ENCODE data around the gene AIDA.

DNA sequence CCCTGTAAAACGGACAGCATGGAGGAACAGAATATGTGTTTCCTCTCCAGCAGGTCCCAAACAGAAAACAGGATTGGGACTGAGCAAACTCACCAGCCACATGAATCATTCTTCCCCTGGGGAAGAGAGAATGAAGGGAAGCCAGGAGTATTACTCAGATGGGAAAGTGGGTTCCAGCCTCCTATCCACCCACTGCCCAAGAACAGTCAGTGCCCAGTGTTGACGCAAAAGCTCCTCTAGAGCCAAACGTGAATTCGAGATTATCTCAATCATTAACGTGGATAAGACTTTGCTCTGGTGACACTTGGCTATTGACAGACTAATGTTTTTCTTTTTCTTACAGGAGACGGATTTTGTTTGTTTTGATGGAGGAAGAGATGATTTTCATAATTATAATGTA is 85.1 kb downstream of the AIDA start:
- TF ChIP-seq, protein P1, sequence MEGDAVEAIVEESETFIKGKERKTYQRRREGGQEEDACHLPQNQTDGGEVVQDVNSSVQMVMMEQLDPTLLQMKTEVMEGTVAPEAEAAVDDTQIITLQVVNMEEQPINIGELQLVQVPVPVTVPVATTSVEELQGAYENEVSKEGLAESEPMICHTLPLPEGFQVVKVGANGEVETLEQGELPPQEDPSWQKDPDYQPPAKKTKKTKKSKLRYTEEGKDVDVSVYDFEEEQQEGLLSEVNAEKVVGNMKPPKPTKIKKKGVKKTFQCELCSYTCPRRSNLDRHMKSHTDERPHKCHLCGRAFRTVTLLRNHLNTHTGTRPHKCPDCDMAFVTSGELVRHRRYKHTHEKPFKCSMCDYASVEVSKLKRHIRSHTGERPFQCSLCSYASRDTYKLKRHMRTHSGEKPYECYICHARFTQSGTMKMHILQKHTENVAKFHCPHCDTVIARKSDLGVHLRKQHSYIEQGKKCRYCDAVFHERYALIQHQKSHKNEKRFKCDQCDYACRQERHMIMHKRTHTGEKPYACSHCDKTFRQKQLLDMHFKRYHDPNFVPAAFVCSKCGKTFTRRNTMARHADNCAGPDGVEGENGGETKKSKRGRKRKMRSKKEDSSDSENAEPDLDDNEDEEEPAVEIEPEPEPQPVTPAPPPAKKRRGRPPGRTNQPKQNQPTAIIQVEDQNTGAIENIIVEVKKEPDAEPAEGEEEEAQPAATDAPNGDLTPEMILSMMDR (IDR thresholded peaks at IDR 0.05) = no peak
- no peak for TF ChIP-seq POLR2AphosphoS5 (IDR thresholded peaks at IDR 0.05)
- no peak for TF ChIP-seq POLR2A (IDR thresholded peaks at IDR 0.05)
